SK-N-SH (cell line): ENCODE measurements around the gene SULF2. TPM values are rescaled to one million over a fixed set of nuclear protein-coding genes. Genes with fewer than 3 reads are reported as not detected.

ENCODE experiments used
- CTCF ChIA-PET: fragments of 300-600, 350-600 bp; formaldehyde crosslinking; extraction: SDS; loops from one replicate; lab custom pipeline; 2021; lab: Yijun Ruan, JAX
- POLR2A ChIA-PET: fragments of 350-600 bp; sonication (Branson Sonifier 250); formaldehyde crosslinking; extraction: SDS; loops from one replicate; lab custom pipeline; 2020; ENCODE audit warnings: antibody characterized with exemption, inconsistent platforms; lab: Yijun Ruan, JAX
- DNase-seq: peaks from one replicate; pipeline ENCODE4 v3.0.0; 2012
- H2AFZ ChIP-seq: fragments of 200-600 bp; sonication (generic); 2 replicates; pipeline ENCODE4 v1.8.1; 2016; ENCODE audit warnings: antibody characterized with exemption, mild to moderate bottlenecking, low read depth
- H3F3A ChIP-seq: fragments of 200-600 bp; sonication (generic); replicated peaks from 2 replicates; pipeline ENCODE3; 2016; ENCODE audit warnings: antibody characterized with exemption, mild to moderate bottlenecking; ENCODE audit not compliant: insufficient read depth
- H3K27ac ChIP-seq, 2 experiments: fragments of 200-500 bp in 1 of 2; fragments of 200-600 bp in 1 of 2; sonication (Bioruptor generic) in 1 of 2; sonication (generic), shearing (Covaris generic) in 1 of 2; 2 replicates each; pipeline versions ENCODE4 v1.5.1 to v1.6.1; 2014 to 2016; ENCODE audit warnings: low read depth in 2 of 2, inconsistent platforms in 1 of 2, low read length in 1 of 2, mild to moderate bottlenecking in 1 of 2, mixed read lengths in 1 of 2
- H3K27me3 ChIP-seq: fragments of 200-600 bp; sonication (generic), shearing (Covaris generic); 2 replicates; pipeline ENCODE4 v1.6.1; 2016; ENCODE audit warnings: mixed run types; ENCODE audit not compliant: insufficient read depth
- H3K36me3 ChIP-seq, 2 experiments: fragments of 200-500 bp in 1 of 2; fragments of 200-600 bp in 1 of 2; sonication (Bioruptor generic) in 1 of 2; sonication (generic) in 1 of 2; replicated peaks in 1 of 2; 2 replicates each; pipeline versions ENCODE3 to v1.5.1; 2014 to 2016; ENCODE audit warnings: low read length in 1 of 2, mild to moderate bottlenecking in 1 of 2; ENCODE audit not compliant: insufficient read depth in 2 of 2, control insufficient read depth in 1 of 2
- H3K4me1 ChIP-seq, 2 experiments: fragments of 200-500 bp in 1 of 2; fragments of 200-600 bp in 1 of 2; sonication (Bioruptor generic) in 1 of 2; sonication (generic), shearing (Covaris generic) in 1 of 2; 2 replicates each; pipeline versions ENCODE4 v1.5.1 to v1.6.1; 2014 to 2016; ENCODE audit warnings: low read depth in 1 of 2, low read length in 1 of 2, mixed run types in 1 of 2; ENCODE audit not compliant: insufficient read depth in 2 of 2, control insufficient read depth in 1 of 2
- H3K4me2 ChIP-seq: fragments of 200-600 bp; sonication (generic), shearing (Covaris generic); 2 replicates; pipeline ENCODE4 v1.6.1; 2017; ENCODE audit warnings: mixed run types
- H3K4me3 ChIP-seq, 2 experiments: fragments of 200-500 bp in 1 of 2; fragments of 200-600 bp in 1 of 2; sonication (Bioruptor generic) in 1 of 2; sonication (generic), shearing (Covaris generic) in 1 of 2; 2 replicates each; pipeline versions ENCODE4 v1.5.1 to v1.8.1; 2014 to 2016; ENCODE audit warnings: low read depth in 2 of 2, inconsistent platforms in 1 of 2, low read length in 1 of 2, mild to moderate bottlenecking in 1 of 2, mixed read lengths in 1 of 2, moderate library complexity in 1 of 2
- H3K79me2 ChIP-seq: fragments of 200-600 bp; sonication (generic); 2 replicates; pipeline ENCODE4 v1.8.1; 2017; ENCODE audit warnings: mild to moderate bottlenecking; ENCODE audit not compliant: insufficient read depth
- H3K9ac ChIP-seq: fragments of 200-600 bp; sonication (generic); 2 replicates; pipeline ENCODE4 v1.6.1; 2017; ENCODE audit warnings: mixed run types
- H3K9me2 ChIP-seq: fragments of 200-600 bp; sonication (generic); 2 replicates; pipeline ENCODE4 v1.6.1; 2017; ENCODE audit warnings: mixed run types
- H3K9me3 ChIP-seq: fragments of 200-600 bp; sonication (generic); 2 replicates; pipeline ENCODE4 v1.6.1; 2017; ENCODE audit warnings: mixed run types, mild to moderate bottlenecking, moderate library complexity
- H4K20me1 ChIP-seq: fragments of 200-600 bp; sonication (generic); 2 replicates; pipeline ENCODE4 v1.6.1; 2017; ENCODE audit warnings: mild to moderate bottlenecking, mixed run types; ENCODE audit not compliant: insufficient read depth
- EP300 ChIP-seq, 2 experiments: IDR thresholded peaks; 2 replicates each; pipeline versions ENCODE4 v1.4.0 to v1.6.1; 2012; ENCODE audit warnings: borderline replicate concordance in 1 of 2, low read depth in 1 of 2, low read length in 1 of 2
- EZH2phosphoT487 ChIP-seq: fragments of 200-600 bp; sonication (generic); IDR thresholded peaks from 2 replicates; pipeline ENCODE4 v1.6.1; 2017; ENCODE audit warnings: low read depth, mixed run types, mild to moderate bottlenecking, antibody characterized with exemption, moderate library complexity, borderline replicate concordance
- IRF3 ChIP-seq: fragments of 150-350 bp; IDR thresholded peaks from 2 replicates; pipeline ENCODE4 v1.6.1; 2016; ENCODE audit warnings: mild to moderate bottlenecking, low read depth, low read length
- JUND ChIP-seq: IDR thresholded peaks from 2 replicates; pipeline ENCODE4 v1.4.0; 2012
- MAX ChIP-seq: IDR thresholded peaks from 2 replicates; pipeline ENCODE4 v1.4.0; 2012; ENCODE audit warnings: low read depth
- MEF2A ChIP-seq: IDR thresholded peaks from 2 replicates; pipeline ENCODE4 v1.4.0; 2012; ENCODE audit warnings: low read depth, borderline replicate concordance
- NRF1 ChIP-seq: IDR thresholded peaks from 2 replicates; pipeline ENCODE4 v1.6.1; 2012; ENCODE audit warnings: low read depth, mild to moderate bottlenecking, low read length
- POLR2AphosphoS5 ChIP-seq: IDR thresholded peaks from 2 replicates; pipeline ENCODE4 v1.6.1; 2012; ENCODE audit warnings: low read depth, low read length
- RAD21 ChIP-seq: IDR thresholded peaks from 2 replicates; pipeline ENCODE4 v1.6.1; 2012; ENCODE audit warnings: mild to moderate bottlenecking, low read length
- REST ChIP-seq: IDR thresholded peaks from 2 replicates; pipeline ENCODE4 v1.6.1; 2012; ENCODE audit warnings: mild to moderate bottlenecking, low read depth, low read length, moderate library complexity
- RXRA ChIP-seq: IDR thresholded peaks from 2 replicates; pipeline ENCODE4 v1.4.0; 2012; ENCODE audit warnings: low read depth, mild to moderate bottlenecking, borderline replicate concordance
- SMC3 ChIP-seq: IDR thresholded peaks from 2 replicates; pipeline ENCODE4 v1.6.1; 2012; ENCODE audit warnings: low read depth, low read length, improper control_type of control experiment
- TAF1 ChIP-seq: IDR thresholded peaks from 2 replicates; pipeline ENCODE4 v1.6.1; 2012; ENCODE audit warnings: low read depth, mild to moderate bottlenecking, low read length, moderate library complexity, borderline replicate concordance
- ZBTB33 ChIP-seq: IDR thresholded peaks from 2 replicates; pipeline ENCODE4 v1.4.0; 2012; ENCODE audit warnings: low read depth, borderline replicate concordance
- WGBS: methylation state at CpG from one replicate; pipeline ENCODE4 v1.1.6; 2017; ENCODE audit warnings: low lambda C conversion rate; 5-methylcytosine and 5-hydroxymethylcytosine counted together
- polyA plus RNA-seq, 3 experiments: library from polyadenylated mRNA; depleted of rRNA; stranded (reverse); fragments of >200 nt; gene quantifications; 2 replicates each; pipeline ENCODE4 v1.2.3, GENCODE V29; 2012

Gene SULF2
- polyA plus RNA-seq, 1 of the 3 experiments (the other 2 are of a cell fraction): 20.2 TPM

- Histone ChIP-seq H3K9ac (no peak overlapping the region), H3K79me2 (no peaks in the 10 kb centered on the region), H3K9me2 (no peaks in the 10 kb centered on the region), H3K9me3 (no peaks in the 10 kb centered on the region), H4K20me1 (no peaks in the 10 kb centered on the region), H2AFZ (no peak overlapping the region), H3F3A (no peaks in the 10 kb centered on the region), H3K4me3 (no peak overlapping the region), H3K36me3 (no peaks in the 10 kb centered on the region), H3K4me1 (peaks cover 0 to 8% of the 10 kb centered on the region in 2 experiments; a peak in 1 of 4 replicates), H3K4me2 (no peak overlapping the region), H3K27ac (no peak overlapping the region), H3K27me3 (no peaks in the 10 kb centered on the region)
- POLR2A ChIA-PET: no interaction called here
- no peak for DNase-seq
- CTCF ChIA-PET: interaction anchor here (1.0 to 1.3 kb wide), 3 partner anchors 10 to 855 kb away, joined by 3 to 5 read pairs (median 5); no protein-coding TSS in a partner anchor
- TF ChIP-seq EZH2phosphoT487 (no peak), POLR2AphosphoS5 (no peak), IRF3 (no peak), ZBTB33 (no peak), RAD21 (no peak)
- 61% methylated on average over 4 of the region's 4 CpGs for WGBS
Observed at GRCh38 chr20:47765691-47766594, 19.3 kb downstream of the SULF2 start.

- Histone ChIP-seq H3K9me2 (no peaks in the 10 kb centered on the region), H3K4me1 (peaks cover 0 to 8% of the 10 kb centered on the region in 2 experiments; a peak in 1 of 4 replicates), H3K9me3 (no peaks in the 10 kb centered on the region), H3K36me3 (no peaks in the 10 kb centered on the region), H2AFZ (no peak overlapping the region), H3K9ac (no peak overlapping the region), H3K4me3 (no peak overlapping the region), H3K27me3 (no peaks in the 10 kb centered on the region), H3K79me2 (no peaks in the 10 kb centered on the region), H4K20me1 (no peaks in the 10 kb centered on the region), H3F3A (no peaks in the 10 kb centered on the region), H3K27ac (no peak overlapping the region), H3K4me2 (no peak overlapping the region)
- no peak for DNase-seq
- whole genome bisulfite sequencing: 88% methylated on average over 7 of the region's 7 CpGs
- ChIA-PET POLR2A (no interaction called here), CTCF (no interaction called here)
- TF ChIP-seq RXRA (no peak), TAF1 (no peak), SMC3 (no peak), REST (no peak), MAX (no peak), EP300 (IDR thresholded peaks at IDR 0.05; ENCODE audit: borderline replicate concordance in 1 of 2, low read depth in 1 of 2, low read length in 1 of 2) (no peak), RAD21 (no peak), NRF1 (no peak), JUND (no peak), MEF2A (no peak)
Observed at GRCh38 chr20:47765271-47765670, 20.0 kb downstream of the SULF2 start.
